ENCODE results near the gene TNK2. TPM values are rescaled to one million over a fixed set of nuclear protein-coding genes. Genes with fewer than 3 reads are reported as not detected.

The TNK2 gene
- total RNA-seq, 1 experiment from 2014 or later = 72.3 TPM

- no peak overlapping the region for H3K27ac ChIP-seq (ENCODE audit: low read length)
- ChIA-PET POLR2A (no interaction called here), CTCF (interaction anchor here (0.7 to 1.7 kb wide), 8 partner anchors 10 to 92 kb away, joined by 3 to 10 read pairs (median 4); no protein-coding TSS in a partner anchor)
- ATAC-seq (peak; percentile 79), DNase-seq (ENCODE audit: low read depth, low spot score) (no peak)
- no peak for TF ChIP-seq TCF7L2 (IDR thresholded peaks at IDR 0.05; ENCODE audit: low read depth, low read length)
- no peak for TF ChIP-seq SIN3A (IDR thresholded peaks at IDR 0.05; ENCODE audit: borderline replicate concordance, insufficient read depth, low read depth, low read length)
- no peak for TF ChIP-seq POLR2AphosphoS5 (IDR thresholded peaks at IDR 0.05; ENCODE audit: low read depth, low read length)
- TF ChIP-seq, protein P1, sequence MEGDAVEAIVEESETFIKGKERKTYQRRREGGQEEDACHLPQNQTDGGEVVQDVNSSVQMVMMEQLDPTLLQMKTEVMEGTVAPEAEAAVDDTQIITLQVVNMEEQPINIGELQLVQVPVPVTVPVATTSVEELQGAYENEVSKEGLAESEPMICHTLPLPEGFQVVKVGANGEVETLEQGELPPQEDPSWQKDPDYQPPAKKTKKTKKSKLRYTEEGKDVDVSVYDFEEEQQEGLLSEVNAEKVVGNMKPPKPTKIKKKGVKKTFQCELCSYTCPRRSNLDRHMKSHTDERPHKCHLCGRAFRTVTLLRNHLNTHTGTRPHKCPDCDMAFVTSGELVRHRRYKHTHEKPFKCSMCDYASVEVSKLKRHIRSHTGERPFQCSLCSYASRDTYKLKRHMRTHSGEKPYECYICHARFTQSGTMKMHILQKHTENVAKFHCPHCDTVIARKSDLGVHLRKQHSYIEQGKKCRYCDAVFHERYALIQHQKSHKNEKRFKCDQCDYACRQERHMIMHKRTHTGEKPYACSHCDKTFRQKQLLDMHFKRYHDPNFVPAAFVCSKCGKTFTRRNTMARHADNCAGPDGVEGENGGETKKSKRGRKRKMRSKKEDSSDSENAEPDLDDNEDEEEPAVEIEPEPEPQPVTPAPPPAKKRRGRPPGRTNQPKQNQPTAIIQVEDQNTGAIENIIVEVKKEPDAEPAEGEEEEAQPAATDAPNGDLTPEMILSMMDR (IDR thresholded peaks at IDR 0.05) = peak; percentile 95
- TF ChIP-seq, protein P2, sequence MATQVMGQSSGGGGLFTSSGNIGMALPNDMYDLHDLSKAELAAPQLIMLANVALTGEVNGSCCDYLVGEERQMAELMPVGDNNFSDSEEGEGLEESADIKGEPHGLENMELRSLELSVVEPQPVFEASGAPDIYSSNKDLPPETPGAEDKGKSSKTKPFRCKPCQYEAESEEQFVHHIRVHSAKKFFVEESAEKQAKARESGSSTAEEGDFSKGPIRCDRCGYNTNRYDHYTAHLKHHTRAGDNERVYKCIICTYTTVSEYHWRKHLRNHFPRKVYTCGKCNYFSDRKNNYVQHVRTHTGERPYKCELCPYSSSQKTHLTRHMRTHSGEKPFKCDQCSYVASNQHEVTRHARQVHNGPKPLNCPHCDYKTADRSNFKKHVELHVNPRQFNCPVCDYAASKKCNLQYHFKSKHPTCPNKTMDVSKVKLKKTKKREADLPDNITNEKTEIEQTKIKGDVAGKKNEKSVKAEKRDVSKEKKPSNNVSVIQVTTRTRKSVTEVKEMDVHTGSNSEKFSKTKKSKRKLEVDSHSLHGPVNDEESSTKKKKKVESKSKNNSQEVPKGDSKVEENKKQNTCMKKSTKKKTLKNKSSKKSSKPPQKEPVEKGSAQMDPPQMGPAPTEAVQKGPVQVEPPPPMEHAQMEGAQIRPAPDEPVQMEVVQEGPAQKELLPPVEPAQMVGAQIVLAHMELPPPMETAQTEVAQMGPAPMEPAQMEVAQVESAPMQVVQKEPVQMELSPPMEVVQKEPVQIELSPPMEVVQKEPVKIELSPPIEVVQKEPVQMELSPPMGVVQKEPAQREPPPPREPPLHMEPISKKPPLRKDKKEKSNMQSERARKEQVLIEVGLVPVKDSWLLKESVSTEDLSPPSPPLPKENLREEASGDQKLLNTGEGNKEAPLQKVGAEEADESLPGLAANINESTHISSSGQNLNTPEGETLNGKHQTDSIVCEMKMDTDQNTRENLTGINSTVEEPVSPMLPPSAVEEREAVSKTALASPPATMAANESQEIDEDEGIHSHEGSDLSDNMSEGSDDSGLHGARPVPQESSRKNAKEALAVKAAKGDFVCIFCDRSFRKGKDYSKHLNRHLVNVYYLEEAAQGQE (IDR thresholded peaks at IDR 0.05; ENCODE audit: insufficient read depth in 1 of 2, low read depth in 2 of 2, low read length in 1 of 2) = no peak
- no peaks in the 10 kb centered on the region for H3K27me3 ChIP-seq (ENCODE audit: control insufficient read depth, insufficient read depth, low read length)
- no peaks in the 10 kb centered on the region for H3K4me1 ChIP-seq (ENCODE audit: control insufficient read depth, insufficient read depth, low read length)
- in situ Hi-C loops (cut with HindIII; ENCODE audit: low pct_unique_long_range_greater_than_20kb, low sequenced_read_pairs) = no loop called here
- H3K9me3 ChIP-seq (ENCODE audit: control insufficient read depth, insufficient read depth, low read depth, low read length) = no peaks in the 10 kb centered on the region
- H3K36me3 ChIP-seq (ENCODE audit: control insufficient read depth, insufficient read depth, low read length) = no peaks in the 10 kb centered on the region
- BruUV-seq (replicated peaks) = no TSS peak
- no peak overlapping the region for H3K4me3 ChIP-seq (ENCODE audit: low read depth in 2 of 2, low read length in 2 of 2)
- intact Hi-C loops (cut with micrococcal nuclease; ENCODE audit: unreplicated experiment) = loop anchor here (10.0 kb wide), 1 partner anchor 145 kb away; no protein-coding TSS in a partner anchor
Measured at GRCh38 chr3:195849322-195850074, 58.9 kb downstream of the TNK2 start.

- H3K9me3 ChIP-seq (ENCODE audit: control insufficient read depth, insufficient read depth, low read depth, low read length) = no peaks in the 10 kb centered on the region
- CTCF ChIA-PET = no interaction called here
- intact Hi-C loops (cut with micrococcal nuclease; ENCODE audit: unreplicated experiment) (no loop called here), in situ Hi-C loops (cut with HindIII; ENCODE audit: low pct_unique_long_range_greater_than_20kb, low sequenced_read_pairs) (no loop called here)
- TF ChIP-seq SIN3A (IDR thresholded peaks at IDR 0.05; ENCODE audit: borderline replicate concordance, insufficient read depth, low read depth, low read length) (no peak), TCF7L2 (IDR thresholded peaks at IDR 0.05; ENCODE audit: low read depth, low read length) (no peak), POLR2AphosphoS5 (IDR thresholded peaks at IDR 0.05; ENCODE audit: low read depth, low read length) (no peak)
- TF ChIP-seq, protein P2 (IDR thresholded peaks at IDR 0.05; ENCODE audit: insufficient read depth in 1 of 2, low read depth in 2 of 2, low read length in 1 of 2) = no peak
- TF ChIP-seq, protein P1 (IDR thresholded peaks at IDR 0.05) = no peak
- H3K27me3 ChIP-seq (ENCODE audit: control insufficient read depth, insufficient read depth, low read length) = no peaks in the 10 kb centered on the region
- POLR2A ChIA-PET = no interaction called here
- DNase-seq (ENCODE audit: low read depth, low spot score) = no peak
- H3K27ac ChIP-seq (ENCODE audit: low read length) = no peak overlapping the region
- H3K36me3 ChIP-seq (ENCODE audit: control insufficient read depth, insufficient read depth, low read length) = no peaks in the 10 kb centered on the region
- peak; percentile 25; the same call in 1 of the 2 replicates for ATAC-seq
- H3K4me1 ChIP-seq (ENCODE audit: control insufficient read depth, insufficient read depth, low read length) = no peaks in the 10 kb centered on the region
- no TSS peak for BruUV-seq (replicated peaks)
- no peak overlapping the region for H3K4me3 ChIP-seq (ENCODE audit: low read depth in 2 of 2, low read length in 2 of 2)
Measured at GRCh38 chr3:195847055-195847950, 61.0 kb downstream of the TNK2 start.

Data from Panc1 (cell line).